CD4-positive, alpha-beta T cell treated with Interleukin-1 beta for 1 hour (primary cell): ENCODE measurements around the gene CYB561D1.

ENCODE experiments used
- DNase-seq, 2 donors: peaks; one replicate each; pipeline ENCODE4 v3.0.0-alpha.2; 2020 to 2022

Gene CYB561D1

GRCh38 chr1:109482242-109482641, 11.7 kb upstream of the CYB561D1 start:
- no peak for DNase-seq

DNA sequence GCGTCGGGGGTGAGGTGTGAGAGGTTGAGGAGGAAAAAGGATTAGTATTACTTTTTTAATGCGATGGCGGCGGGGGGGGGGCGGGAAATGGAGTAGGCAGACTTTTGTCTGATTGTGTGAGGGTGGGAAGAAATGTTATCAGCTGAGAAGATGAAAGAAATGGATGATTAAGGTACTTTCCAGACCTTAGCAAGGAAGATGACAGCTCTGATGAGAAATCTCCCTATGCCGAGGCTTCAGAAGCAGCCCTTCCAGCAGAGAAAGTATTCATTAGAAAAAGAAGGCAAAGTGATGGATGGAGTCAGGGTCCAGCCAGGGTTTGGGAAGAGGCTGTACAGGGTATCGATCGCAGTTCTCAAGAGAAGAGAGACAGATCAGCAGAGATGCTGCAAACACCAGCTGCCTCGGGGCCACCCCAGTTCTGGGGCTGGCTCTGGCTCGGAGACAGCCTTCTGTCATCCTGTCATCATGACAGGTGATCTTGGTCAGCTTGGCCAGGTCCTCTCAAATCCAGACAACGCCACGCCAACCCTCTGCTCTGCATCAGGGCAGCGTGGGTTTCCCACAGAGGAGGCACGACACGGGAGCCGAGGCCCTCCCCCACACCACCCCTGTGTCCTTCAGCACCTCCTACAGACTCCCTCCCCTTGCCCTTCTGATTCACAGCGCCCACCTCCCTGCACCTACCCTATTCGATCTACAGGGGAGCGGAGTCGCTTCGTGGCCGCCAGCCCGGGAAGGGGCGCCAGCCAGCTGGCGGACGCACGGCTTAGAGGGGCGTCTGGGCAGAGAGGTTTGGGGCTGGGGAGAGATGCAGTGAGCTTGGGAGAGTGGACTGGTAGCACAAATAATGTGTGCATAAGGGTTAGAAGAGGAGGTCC, 10.9 kb upstream of the CYB561D1 start:
- DNase-seq, result peak; percentile 43 to 51

GRCh38 chr1:109483672-109484518, 10.0 kb upstream of the CYB561D1 start, which contains the start of gene ATXN7L2:
Gene ATXN7L2 (plus strand): TSS chr1:109483905. CDS start chr1:109483954, 49 bp downstream.
- DNase-seq, result peak; percentile 96 to 97

DNA sequence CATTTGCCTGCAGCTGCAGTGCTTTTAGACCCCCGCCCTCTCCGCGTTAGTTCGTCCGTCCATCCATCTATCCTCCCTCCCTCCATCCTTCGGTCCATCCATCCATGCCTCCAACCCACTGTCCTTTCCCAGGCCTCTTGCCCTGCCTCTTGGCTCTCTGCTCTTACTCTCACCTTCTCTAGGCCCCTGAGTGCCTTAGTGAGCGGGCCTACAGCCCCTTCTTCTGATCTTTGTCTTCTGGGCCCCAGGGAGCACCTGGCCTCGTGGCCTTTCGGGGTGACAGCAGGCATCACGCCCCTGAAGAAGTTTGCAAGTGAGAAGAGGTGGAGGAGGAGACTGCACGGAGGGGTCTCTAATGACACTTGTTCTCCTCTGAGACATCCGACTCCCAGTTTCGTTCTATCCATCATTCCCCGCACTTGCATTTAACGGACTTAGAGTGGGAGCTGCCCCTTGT, 9.3 kb upstream of the CYB561D1 start:
- DNase-seq, result no peak

DNA sequence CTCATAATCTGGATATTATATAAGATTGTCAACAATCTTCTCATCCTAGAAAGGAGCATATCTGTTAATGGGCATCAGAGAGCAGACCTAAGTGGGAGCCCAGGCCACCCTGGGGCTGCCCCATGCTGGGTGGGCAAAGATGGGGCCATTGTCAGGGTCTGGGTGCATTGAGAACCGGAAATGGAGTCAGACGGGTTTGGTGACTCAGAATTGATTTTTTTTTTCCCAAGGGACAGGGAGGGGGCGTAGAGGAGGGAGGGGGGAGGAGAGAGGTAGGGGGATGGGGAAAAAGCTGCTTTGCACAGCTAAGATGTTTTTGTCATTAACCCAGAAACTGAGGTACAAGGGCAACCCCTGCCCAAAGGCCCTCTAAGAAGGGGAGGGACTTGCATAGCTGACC, 8.9 kb upstream of the CYB561D1 start:
- no peak for DNase-seq

DNA sequence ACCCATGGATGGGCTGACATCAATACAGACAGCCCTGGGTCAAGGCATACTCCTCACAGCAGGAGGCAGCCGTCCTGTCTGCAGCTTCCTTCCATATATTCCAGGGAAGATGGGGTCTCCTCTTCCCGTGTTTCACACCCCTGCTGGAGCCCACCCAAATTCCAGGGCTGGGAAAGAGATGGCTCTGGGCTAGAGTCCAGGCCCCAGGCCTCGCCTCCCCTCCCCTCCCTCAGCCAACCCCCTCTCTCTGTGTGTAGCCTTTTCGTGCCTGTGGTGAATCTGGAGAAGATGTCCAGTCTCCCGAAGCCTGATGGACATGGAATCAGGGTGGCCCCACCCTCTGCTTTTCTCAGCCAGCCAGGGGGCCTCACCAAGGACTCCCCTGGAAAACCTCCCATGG, 6.6 kb upstream of the CYB561D1 start:
- DNase-seq, result no peak

GRCh38 chr1:109488201-109488600, 5.7 kb upstream of the CYB561D1 start:
- no peak for DNase-seq

DNA sequence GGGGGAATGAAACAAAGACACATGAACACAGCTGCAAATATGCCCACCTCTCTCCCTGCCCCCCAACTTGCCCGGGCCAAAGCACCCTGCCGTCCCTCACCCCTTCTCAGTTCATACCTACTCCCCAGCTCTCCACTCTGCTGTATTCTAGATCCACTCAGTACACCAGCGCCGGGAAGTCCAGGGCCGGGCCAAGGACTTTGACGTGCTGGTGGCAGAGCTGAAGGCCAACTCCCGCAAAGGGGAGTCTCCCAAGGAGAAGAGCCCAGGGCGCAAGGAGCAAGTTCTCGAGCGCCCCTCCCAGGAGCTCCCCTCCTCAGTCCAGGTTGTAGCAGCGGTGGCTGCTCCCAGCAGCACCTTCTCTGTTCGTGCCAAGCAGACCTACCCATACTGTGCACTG, 5.2 kb upstream of the CYB561D1 start:
- DNase-seq, result no peak

DNA sequence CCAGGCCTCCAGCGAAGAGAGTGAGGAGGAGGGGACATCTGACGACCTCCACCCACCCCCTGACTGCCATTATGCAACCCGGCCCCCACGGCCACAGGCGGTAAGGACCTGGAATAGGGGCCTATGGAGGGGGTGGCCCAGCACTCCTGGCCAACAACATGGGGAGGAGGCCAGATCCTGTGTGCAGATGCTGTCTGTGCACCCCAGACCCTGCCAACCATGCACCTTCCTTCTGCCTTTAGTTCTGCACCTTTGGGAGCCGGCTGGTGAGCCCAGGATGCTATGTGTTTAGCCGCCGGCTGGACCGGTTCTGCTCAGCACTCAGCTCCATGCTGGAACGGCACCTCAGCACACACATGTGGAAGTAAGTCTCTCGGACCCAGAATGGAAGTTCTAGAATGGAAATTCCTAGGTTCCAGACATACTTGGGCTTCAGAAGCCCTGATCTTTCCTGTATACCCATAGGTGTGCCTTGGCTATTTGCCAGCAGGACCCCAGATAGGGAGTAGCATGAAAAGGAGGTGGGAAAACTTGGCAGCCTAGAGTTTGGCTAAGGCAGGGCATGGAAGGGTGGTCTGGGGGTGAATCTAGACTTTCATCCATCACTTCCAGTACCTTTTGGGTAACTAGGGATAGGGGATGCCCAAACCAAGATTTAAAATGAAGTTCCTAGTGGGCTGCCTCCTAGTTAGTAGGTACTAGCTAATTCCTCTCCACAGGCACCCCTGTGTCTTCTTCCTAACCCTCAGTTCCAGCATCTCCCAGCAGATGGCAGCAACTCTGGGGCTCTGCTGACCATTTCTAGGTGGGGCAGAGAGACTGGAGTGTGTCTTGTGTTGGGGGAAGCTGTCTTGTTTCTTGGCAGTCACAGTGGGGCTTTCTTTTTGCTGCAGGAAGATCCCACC, 3.6 kb upstream of the CYB561D1 start:
- DNase-seq, result peak; percentile 71 to 82

- DNase-seq, result no peak
Observed at GRCh38 chr1:109490934-109491302, 3.0 kb upstream of the CYB561D1 start.

GRCh38 chr1:109491372-109491771, 2.5 kb upstream of the CYB561D1 start:
- DNase-seq, result no peak

GRCh38 chr1:109492779-109493178, 1.1 kb upstream of the CYB561D1 start:
- no peak for DNase-seq

- no peak for DNase-seq
Observed at GRCh38 chr1:109493227-109493626, 667 bp upstream of the CYB561D1 start.

DNA sequence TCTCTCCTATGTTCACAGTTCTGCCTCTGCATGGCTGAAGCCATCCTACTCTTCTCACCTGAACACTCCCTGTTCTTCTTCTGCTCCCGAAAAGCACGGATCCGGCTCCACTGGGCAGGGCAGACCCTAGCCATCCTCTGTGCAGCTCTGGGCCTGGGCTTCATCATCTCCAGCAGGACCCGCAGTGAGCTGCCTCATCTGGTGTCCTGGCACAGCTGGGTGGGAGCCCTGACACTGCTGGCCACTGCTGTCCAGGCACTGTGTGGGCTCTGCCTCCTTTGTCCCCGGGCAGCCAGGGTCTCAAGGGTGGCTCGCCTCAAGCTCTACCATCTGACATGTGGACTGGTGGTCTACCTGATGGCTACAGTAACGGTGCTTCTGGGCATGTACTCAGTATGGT, 1.8 kb downstream of the CYB561D1 start:
- no peak for DNase-seq

GRCh38 chr1:109497449-109498160, 3.7 kb downstream of the CYB561D1 start:
- DNase-seq, result no peak

DNA sequence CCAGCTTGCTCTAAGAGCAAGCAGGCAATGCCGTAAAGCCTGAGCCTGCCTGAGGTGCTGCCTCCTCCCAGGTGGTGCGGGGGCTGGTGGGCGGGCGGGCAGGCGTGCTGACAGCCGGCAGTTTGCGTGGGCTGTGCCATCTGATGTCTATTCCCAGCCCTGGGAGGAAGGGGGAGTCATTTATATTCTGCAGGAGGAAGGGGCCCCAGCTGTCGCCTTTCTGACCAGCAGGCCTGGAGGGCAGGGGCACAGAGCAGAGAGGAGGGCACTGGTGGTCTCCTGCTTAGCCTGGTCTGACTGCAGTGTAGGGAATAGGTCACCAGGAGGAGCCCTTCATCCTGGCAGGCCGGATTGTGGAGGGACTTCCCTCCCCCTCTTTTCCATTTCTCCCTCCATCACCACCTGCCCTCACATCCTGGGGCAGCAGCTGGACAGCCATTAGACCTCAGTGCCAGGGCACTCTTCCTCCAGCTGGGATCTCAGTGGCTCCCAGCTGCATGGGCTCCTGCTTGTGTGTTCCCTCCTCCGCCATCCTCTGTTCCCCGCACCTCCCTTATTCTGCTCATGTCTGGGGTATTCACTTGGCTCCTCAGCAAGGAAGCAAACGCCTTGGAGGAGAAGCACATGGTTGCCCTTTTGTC, 4.4 kb downstream of the CYB561D1 start:
- DNase-seq, result peak in 1 of 2 donors; percentile 35

- no peak for DNase-seq
Observed at GRCh38 chr1:109499081-109499480, 5.2 kb downstream of the CYB561D1 start.

- peak; percentile 66 to 72 for DNase-seq
Observed at GRCh38 chr1:109499661-109500536, 6.0 kb downstream of the CYB561D1 start.

DNA sequence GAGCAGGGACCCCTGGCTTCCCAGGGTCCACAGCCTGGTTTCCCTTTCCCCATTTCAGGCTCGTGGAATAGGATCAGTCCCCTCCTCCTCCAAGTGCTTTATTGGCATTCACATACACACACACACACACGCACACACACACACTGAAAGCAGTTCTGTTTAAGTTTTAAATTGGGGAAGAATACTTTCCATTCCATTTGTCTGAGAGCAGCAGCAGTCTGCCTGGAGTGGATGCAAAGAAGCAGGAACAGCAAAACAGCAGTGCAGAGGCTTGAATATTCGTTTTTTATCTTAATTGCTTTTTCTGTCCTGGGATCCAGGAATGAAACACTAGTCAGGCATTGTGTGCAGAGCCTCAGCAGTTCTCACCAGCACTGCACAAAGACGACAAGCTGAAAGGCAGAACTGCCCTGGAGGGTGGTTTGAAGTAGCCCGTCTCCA, 7.1 kb downstream of the CYB561D1 start:
- no peak for DNase-seq

GRCh38 chr1:109501644-109502363, 7.9 kb downstream of the CYB561D1 start:
- DNase-seq, result no peak
